Upper lobe of left lung (tissue), 4 donors: Measurements from ENCODE around the gene TRAPPC10.
"Not testable (repeated sequence)": the region's sequence is repeated elsewhere in the genome, so short reads cannot be mapped to it uniquely, and the experiment has no call there.

Source experiments
- CTCF ChIP-seq, 6 experiments: fragments of 450-650 bp in 4 of 6; fragments of 200-600 bp in 2 of 6; sonication (generic) in 2 of 6; IDR thresholded peaks; one replicate each; pipeline ENCODE4 v1.5.1; 2016 to 2019; ENCODE audit warnings: antibody characterized with exemption in 6 of 6
- POLR2A ChIP-seq, 4 donors: fragments of 450-650 bp; IDR thresholded peaks; one replicate each; pipeline ENCODE4 v1.5.1; 2016 to 2017; ENCODE audit warnings: antibody characterized with exemption in 4 of 4, mild to moderate bottlenecking in 2 of 4

- not testable (repeated sequence) for TF ChIP-seq POLR2A, CTCF (IDR thresholded peaks at IDR 0.05)
Measured at GRCh38 chr21:44155231-44155993, 143.3 kb downstream of the TRAPPC10 start.
